Endothelial cell of umbilical vein (primary cell): ENCODE measurements around the gene CEP170. TPM values are rescaled to one million over a fixed set of nuclear protein-coding genes. Genes with fewer than 3 reads are reported as not detected.
A peak's percentile ranks its signal among the peaks of the same experiment; 100 is the strongest.
"Not testable (repeated sequence)": the region's sequence is repeated elsewhere in the genome, so short reads cannot be mapped to it uniquely, and the experiment has no call there.

ENCODE experiments used
- BruUV-seq: library from RNA; stranded (reverse); fragments of 400-500 nt; replicated peaks from 2 replicates; lab custom pipeline; 2021; lab: Mats Ljungman, UMichigan
- CTCF ChIA-PET: fragments of 300-600, 350-600 bp; sonication (Branson Sonifier 250); formaldehyde crosslinking; loops from one replicate; lab custom pipeline; 2021; ENCODE audit warnings: antibody characterized with exemption, inconsistent platforms; lab: Charles Lee
- POLR2A ChIA-PET: fragments of 300-600, 350-600 bp; sonication (Branson Sonifier 250); formaldehyde crosslinking; loops from one replicate; lab custom pipeline; 2021; ENCODE audit warnings: antibody characterized with exemption, inconsistent platforms; lab: Charles Lee
- DNase-seq: peaks from one replicate; pipeline ENCODE4 v3.0.0-alpha.2; 2011; ENCODE audit warnings: low read depth, low spot score
- FAIRE-seq: peaks from 2 replicates; lab custom pipeline; 2011; peaks lifted over from hg19 to GRCh38; lab: Jason Lieb, UNC
- H2AFZ ChIP-seq: 2 replicates; pipeline ENCODE4 v1.6.0; 2012; ENCODE audit warnings: low read depth, low read length, control low read depth, inconsistent platforms
- H3K27ac ChIP-seq: 2 replicates; pipeline ENCODE4 v1.5.1; 2011; ENCODE audit warnings: low read depth, mild to moderate bottlenecking, control low read depth, low read length, moderate library complexity; ENCODE audit not compliant: insufficient read depth
- H3K27me3 ChIP-seq, 2 experiments: 2 replicates each; pipeline versions ENCODE4 v1.6.0 to v1.6.1; 2011; ENCODE audit warnings: low read length in 2 of 2, mixed read lengths in 1 of 2; ENCODE audit not compliant: control insufficient read depth in 2 of 2, insufficient read depth in 2 of 2
- H3K36me3 ChIP-seq, 2 experiments: 2 replicates in 1 of 2; 3 replicates in 1 of 2; pipeline ENCODE4 v1.5.1; 2011; ENCODE audit warnings: low read length in 2 of 2, mild to moderate bottlenecking in 1 of 2, moderate library complexity in 1 of 2; ENCODE audit not compliant: control insufficient read depth in 2 of 2, insufficient read depth in 2 of 2; ENCODE audit errors: extremely low read depth in 1 of 2
- H3K4me1 ChIP-seq: 3 replicates; pipeline ENCODE4 v1.5.1; 2011; ENCODE audit warnings: mild to moderate bottlenecking, low read length; ENCODE audit not compliant: control insufficient read depth, insufficient read depth; ENCODE audit errors: extremely low read depth
- H3K4me2 ChIP-seq: 2 replicates; pipeline ENCODE4 v1.6.1; 2011; ENCODE audit warnings: low read length, control low read depth, mixed read lengths; ENCODE audit not compliant: insufficient read depth
- H3K4me3 ChIP-seq, 3 experiments: fragments of 200-600 bp in 1 of 3; sonication (generic), shearing (Covaris generic) in 1 of 3; replicated peaks in 1 of 3; 2 replicates each; pipeline ENCODE4 v1.5.1; 2011 to 2016; ENCODE audit warnings: control low read depth in 3 of 3, low read length in 3 of 3, mild to moderate bottlenecking in 2 of 3, inconsistent platforms in 1 of 3, low read depth in 1 of 3, moderate library complexity in 1 of 3; ENCODE audit not compliant: insufficient read depth in 1 of 3
- H3K79me2 ChIP-seq: 2 replicates; pipeline ENCODE4 v1.6.0; 2012; ENCODE audit warnings: low read length, inconsistent platforms; ENCODE audit not compliant: control insufficient read depth, insufficient read depth
- H3K9ac ChIP-seq: replicated peaks from 2 replicates; pipeline ENCODE3; 2011; ENCODE audit warnings: low read length, control low read depth; ENCODE audit not compliant: insufficient read depth; ENCODE audit errors: extremely low read depth
- H3K9me1 ChIP-seq: replicated peaks from 3 replicates; pipeline ENCODE4 v1.6.0; 2011; ENCODE audit warnings: mild to moderate bottlenecking, low read length; ENCODE audit not compliant: control insufficient read depth, insufficient read depth; ENCODE audit errors: extremely low read depth
- H3K9me3 ChIP-seq: replicated peaks from 2 replicates; pipeline ENCODE4 v1.5.1; 2012; ENCODE audit warnings: low read length, inconsistent platforms; ENCODE audit not compliant: control insufficient read depth, insufficient read depth
- H4K20me1 ChIP-seq: replicated peaks from 2 replicates; pipeline ENCODE3; 2011; ENCODE audit warnings: mild to moderate bottlenecking, low read length; ENCODE audit not compliant: control insufficient read depth, insufficient read depth; ENCODE audit errors: extremely low read depth
- GATA2 ChIP-seq: IDR thresholded peaks from 2 replicates; pipeline ENCODE4 v1.7.0; 2011; ENCODE audit warnings: low read depth, mild to moderate bottlenecking, moderate library complexity, mixed read lengths, low read length; ENCODE audit not compliant: insufficient read length, insufficient read depth
- dilution Hi-C: fragments of 300-500 bp; cut with MboI; formaldehyde crosslinking; loops from one replicate; pipeline ENCODE4 v1.15.0; 2019; ENCODE audit warnings: low sequenced_read_pairs; ENCODE audit not compliant: extremely low pct_ligation_motif_present
- intact Hi-C: fragments of 100-400 bp; cut with micrococcal nuclease; formaldehyde crosslinking; loops from one replicate; pipeline ENCODE4 v1.10.0; 2022
- polyA plus RNA-seq, 4 experiments: library from polyadenylated mRNA; depleted of rRNA in 3 of 4; stranded (reverse) in 3 of 4; unstranded in 1 of 4; fragments of >200 nt; gene quantifications; 2 replicates each; pipeline versions ENCODE4 v1.2.1 to v1.2.3, GENCODE V29; 2011 to 2012; ENCODE audit warnings: missing spikeins in 1 of 4
- total RNA-seq: library from RNA; stranded (reverse); gene quantifications from 2 replicates; pipeline ENCODE4 v1.2.3, GENCODE V29; 2021

The CEP170 gene
- total and polyA plus RNA-seq, 2 donors (not counting 3 experiments of a cell fraction or from before 2014, with no cell fraction given): 49.6 to 225 TPM

- H3K79me2 ChIP-seq: peaks cover 31% of the 10 kb centered on the region
- H3K27ac ChIP-seq, BruUV-seq, H3K9me1 ChIP-seq, H3K4me3 ChIP-seq, CTCF ChIA-PET, H4K20me1 ChIP-seq, H3K36me3 ChIP-seq, intact Hi-C loops, dilution Hi-C loops, POLR2A ChIA-PET, H3K4me2 ChIP-seq, H3K9ac ChIP-seq, H3K9me3 ChIP-seq, H3K4me1 ChIP-seq, H3K27me3 ChIP-seq, H2AFZ ChIP-seq: not testable (repeated sequence)
- DNase-seq: peak; percentile 27
- peak; percentile 75 for FAIRE-seq
- TF ChIP-seq GATA2: peak; percentile 20
These were observed 104.2 kb downstream of the CEP170 start for GRCh38 chr1:243150906-243151305.

DNA sequence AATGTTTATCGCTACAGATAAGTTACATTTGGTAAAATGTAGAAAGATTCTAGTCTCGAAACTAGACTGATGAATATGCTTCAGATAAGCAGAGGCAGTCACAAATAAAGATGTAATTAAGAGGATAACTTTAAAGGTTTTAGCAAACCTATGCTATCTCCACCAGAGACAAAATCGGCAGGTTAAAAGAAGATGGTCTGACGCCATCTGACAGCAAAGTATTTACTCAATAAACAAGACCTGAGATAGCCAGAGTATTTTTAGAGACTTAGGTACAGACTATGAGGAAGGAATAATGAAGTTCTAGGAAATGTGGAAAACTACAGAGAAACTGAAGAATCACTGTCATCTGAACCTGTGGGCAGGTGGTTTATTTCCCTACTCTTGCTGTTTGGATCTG lies 106.0 kb downstream of the CEP170 start:
- BruUV-seq, H3K4me1 ChIP-seq, POLR2A ChIA-PET, H3K36me3 ChIP-seq, DNase-seq, H3K4me2 ChIP-seq, H3K27me3 ChIP-seq, intact Hi-C loops, H2AFZ ChIP-seq, H3K4me3 ChIP-seq, H3K9me1 ChIP-seq, CTCF ChIA-PET, dilution Hi-C loops, H3K9me3 ChIP-seq, FAIRE-seq, H3K9ac ChIP-seq, H4K20me1 ChIP-seq, H3K27ac ChIP-seq: not testable (repeated sequence)
- peaks cover 28% of the 10 kb centered on the region for H3K79me2 ChIP-seq

DNA sequence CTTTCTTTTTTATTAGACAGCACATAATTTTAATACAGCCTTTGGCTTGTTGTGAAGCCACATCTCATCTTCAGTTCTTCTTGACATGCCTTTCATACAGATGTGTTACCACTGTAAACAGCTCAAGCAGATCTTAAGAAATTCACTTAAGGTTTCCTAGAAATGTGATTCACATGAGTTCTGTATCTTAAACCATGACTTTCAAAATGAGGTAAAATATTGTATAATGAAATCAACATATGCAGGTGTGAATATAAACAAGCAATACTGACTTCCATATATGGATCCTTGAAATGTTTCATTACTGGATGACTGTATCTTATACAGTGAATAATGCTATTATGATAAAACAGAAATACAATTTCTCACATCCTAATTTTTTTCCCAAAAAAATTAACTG lies 107.7 kb downstream of the CEP170 start:
- dilution Hi-C loops, H3K27ac ChIP-seq, H3K4me2 ChIP-seq, CTCF ChIA-PET, H4K20me1 ChIP-seq, H3K27me3 ChIP-seq, H3K4me3 ChIP-seq, H3K9me1 ChIP-seq, BruUV-seq, H2AFZ ChIP-seq, intact Hi-C loops, H3K9me3 ChIP-seq, H3K4me1 ChIP-seq, FAIRE-seq, POLR2A ChIA-PET, DNase-seq, H3K36me3 ChIP-seq, H3K9ac ChIP-seq: not testable (repeated sequence)
- peaks cover 23% of the 10 kb centered on the region for H3K79me2 ChIP-seq

DNA sequence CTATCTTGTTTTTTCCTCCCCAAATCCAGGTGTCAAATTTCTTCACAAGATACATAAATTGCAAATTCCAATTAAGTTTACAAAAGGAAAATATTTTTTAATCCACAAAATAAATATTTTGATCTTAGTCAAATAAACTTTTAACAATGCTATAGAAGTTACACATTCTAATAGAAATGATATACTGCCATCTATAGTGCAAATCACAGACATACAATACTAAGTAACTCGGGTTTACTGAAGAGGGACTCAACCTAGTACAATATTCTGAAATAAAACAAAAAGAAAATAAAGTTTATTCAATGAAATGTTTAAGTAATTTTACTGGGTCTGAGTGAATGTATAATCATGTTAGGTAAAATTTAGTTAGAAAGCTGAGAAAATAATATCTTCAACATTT lies 114.6 kb downstream of the CEP170 start:
- H3K9me3 ChIP-seq, H3K9ac ChIP-seq, H3K9me1 ChIP-seq, H3K27ac ChIP-seq, intact Hi-C loops, H4K20me1 ChIP-seq, H3K79me2 ChIP-seq, H3K27me3 ChIP-seq, dilution Hi-C loops, DNase-seq, H2AFZ ChIP-seq, H3K4me2 ChIP-seq, H3K4me3 ChIP-seq, CTCF ChIA-PET, FAIRE-seq, POLR2A ChIA-PET, BruUV-seq, H3K4me1 ChIP-seq, H3K36me3 ChIP-seq: not testable (repeated sequence)
